ENCODE results near the gene APRT. TPM values are rescaled to one million over a fixed set of nuclear protein-coding genes. Genes with fewer than 3 reads are reported as not detected.

Gene APRT, protein sequence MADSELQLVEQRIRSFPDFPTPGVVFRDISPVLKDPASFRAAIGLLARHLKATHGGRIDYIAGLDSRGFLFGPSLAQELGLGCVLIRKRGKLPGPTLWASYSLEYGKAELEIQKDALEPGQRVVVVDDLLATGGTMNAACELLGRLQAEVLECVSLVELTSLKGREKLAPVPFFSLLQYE
- 54.2 TPM for polyA plus RNA-seq (ENCODE audit: insufficient read length)

DNA sequence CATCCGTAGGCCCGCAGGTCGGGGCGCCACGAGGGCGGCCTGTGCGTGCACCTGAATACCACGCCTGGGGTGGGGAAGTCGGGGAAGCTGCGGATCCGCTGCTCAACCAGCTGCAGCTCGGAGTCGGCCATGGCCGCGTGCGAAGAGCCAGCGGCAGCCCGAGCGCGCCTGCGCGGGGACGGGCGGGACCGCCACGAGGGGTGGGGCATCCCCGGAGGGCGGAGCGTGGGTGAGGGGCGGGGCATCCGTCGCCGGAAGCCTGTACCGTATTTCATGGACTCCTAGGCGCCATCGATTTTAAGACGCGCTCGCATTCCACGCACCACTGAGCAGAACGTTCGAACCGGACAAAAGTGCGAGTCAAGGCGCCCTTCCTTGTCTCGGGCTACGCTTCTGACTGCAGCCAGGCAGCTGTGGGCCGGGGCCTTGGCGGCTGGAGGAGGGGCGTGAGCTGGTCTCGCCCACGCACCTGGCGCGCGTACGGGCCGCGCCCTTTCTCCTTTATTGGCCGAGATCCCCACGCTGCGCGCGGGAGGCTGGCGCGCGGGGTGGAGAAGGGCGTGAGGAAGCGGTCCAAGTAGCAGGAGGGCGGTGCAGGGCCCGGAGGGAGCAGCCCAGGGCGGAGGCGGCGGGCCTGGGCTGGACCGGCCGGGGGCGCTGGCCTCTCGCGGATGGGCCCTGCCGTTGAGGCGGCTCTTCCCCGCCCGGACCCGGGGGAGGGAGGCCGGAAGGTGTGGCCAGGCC is at the start of gene APRT:
Gene APRT (minus strand): TSS at position 160 of the 744 bp plus-strand sequence. CDS start 29 bp downstream, at position 131.
- peak; percentile 75 for DNase-seq (ENCODE audit: low read depth)

DNA sequence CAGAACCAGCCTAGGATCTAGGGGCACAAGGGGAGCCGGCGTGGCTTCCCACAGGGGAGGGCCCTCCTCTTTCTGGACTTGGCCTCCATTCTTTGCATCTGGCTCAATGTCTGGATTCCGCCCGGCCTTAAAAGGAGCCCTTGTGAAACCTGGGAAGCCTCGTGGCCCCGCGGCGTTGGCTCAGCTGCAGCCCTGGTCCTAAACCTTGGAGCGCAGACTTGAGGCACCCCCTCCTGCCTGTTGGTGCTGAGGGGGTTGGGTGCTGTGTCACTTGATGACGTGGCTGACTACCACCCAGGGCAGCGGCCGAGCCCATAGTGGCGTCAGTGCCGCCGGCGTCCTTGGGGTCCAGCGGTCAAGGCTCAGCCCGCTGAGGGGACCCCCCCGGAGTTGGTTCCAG is 49.6 kb upstream of the APRT start:
- DNase-seq (ENCODE audit: low read depth) = no peak

DNA sequence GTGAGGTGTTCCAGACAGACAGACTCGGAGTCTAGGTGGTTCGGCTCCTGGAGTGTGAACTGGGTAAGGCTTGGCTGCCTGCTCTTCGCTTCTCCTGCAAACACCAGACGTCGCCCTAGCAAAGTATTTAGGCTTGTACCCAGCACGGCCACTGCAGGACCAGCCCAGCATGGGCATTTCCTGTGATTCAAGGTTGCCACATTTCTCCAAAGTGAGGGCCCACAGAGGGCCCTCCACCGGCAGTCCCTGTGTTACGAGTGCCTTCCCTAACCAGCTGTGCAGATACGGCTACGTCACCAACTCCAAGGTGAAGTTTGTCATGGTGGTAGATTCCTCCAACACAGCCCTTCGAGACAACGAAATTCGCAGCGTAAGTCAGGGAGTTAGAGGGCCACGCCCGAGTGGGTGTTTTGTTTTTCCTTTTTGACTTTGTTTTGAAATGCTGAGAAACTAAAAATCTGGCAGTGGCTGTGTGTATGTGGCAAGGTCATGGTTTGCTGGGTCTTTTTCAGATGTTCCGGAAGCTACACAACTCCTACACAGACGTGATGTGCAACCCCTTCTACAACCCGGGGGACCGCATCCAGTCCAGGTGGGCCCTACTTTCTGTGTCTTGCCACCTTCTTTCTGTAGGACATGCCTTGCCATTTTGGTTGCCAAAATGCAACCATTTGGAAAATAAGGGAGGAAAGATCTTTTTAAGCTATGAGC is 47.8 kb upstream of the APRT start:
- DNase-seq (ENCODE audit: low read depth) = no peak

DNA sequence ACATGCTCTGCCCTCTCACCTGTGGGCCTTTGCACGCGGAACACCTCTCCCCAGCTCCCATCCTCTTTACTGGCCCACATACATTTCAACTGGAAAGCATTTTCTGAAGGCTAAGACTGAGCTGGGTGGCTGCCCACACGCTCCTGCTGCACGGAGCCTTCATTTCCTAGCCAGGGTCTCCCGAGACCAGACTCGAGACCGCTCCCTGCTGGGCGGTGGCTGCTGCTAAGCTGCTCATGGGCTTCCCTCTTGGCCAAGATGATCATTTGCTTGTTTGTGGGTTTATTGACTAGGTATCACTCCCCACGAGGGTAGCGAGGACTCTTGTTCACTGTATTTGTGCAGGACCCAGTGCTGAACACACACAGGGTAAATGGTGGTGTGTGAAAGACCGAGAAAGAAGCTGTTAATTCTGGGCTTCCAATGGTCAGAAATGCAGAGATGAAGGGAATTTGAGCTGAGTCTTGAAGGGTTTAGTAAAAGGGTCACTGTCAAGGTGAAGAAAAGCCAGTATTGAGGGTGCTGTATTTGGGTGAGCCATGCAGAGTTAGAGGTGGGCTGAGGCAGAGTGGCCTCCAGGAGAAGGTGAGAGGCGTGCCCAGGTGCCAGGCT is 46.1 kb upstream of the APRT start:
- DNase-seq (ENCODE audit: low read depth) = peak; percentile 13

DNA sequence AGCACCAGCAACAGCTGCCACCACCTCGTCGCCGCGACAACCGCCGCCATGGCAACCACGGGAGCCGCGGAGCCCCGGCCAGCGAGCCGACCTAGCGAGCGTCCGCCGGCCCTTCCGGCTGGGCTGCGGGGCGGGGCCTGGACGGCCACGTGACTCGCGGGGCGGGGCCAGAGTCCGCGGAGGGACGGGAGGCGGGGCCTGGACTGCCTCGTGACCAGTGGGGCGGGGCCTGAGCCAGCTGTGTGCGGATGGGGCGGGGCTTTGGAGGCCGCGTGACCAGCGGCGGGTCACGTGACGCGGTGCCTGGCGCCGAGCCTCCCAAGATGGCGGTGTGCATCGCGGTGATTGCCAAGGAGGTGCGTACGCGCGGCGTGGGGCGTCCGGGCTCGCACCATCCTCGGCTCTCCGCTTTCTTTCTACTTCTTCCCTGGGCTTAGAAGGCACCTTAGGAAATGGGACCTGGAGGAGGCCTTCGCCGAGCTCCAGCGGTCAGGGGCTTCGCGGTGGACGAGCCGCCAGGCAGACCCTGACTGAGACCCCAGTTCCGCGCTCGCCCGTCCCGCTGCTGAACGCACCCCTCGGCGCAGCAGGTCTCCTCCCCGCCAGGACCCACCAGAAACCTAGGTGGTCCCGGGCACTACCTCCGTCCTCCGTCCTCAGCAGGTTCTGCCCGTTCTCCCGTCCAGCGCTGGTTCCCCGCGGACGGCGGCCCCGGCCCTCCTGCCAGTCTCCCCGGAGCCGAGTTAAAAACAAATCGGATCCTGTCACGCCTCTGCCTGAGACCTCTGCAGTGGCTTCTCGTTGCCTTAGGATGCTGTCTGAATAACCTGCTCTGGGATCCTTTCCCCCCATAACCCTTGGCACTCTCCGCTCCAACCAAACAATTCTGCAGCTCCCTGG is 45.4 kb upstream of the APRT start, which contains the start of the genes GALNS and TRAPPC2L:
Gene GALNS (minus strand): TSS at position 120 of the 900 bp plus-strand sequence. CDS start 70 bp downstream, at position 50.
Gene TRAPPC2L (plus strand): TSS at position 300 of the 900 bp plus-strand sequence. CDS start 24 bp downstream, at position 324.
- peak; percentile 71 for DNase-seq (ENCODE audit: low read depth)

DNA sequence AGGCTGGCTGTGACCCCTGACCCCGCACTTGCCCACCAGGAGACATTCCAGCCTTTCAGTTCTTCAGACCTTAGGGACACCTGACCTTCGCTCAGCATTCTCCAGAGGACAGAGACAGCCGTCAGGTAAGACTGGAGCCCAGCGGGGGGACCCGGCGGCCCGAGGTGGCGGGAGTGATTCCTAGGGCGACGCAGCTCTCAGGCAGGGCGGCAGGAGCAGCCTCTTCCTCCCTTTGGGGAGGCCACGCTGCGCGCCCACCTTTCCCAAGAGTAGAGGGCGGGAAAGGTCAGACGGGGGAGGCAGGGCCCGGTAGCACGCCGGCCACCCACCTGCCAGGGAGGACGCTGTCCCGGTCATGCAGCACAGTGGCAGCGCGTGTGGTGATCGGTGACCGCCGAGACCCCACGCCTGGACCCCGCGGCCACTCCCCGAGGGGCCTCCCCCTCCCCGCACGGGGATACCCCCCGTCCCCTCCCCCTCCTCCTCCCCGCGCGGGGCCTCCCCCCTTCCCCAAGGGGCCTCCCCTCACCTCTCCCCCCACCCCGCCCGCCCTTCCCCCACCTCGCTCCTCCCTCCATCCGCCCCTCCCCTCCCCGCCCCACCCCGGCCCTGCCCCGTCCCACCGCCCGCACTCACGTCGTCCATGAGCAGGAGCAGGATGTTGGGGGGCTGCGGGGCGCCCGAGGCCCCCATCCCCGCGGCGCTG is 44.5 kb upstream of the APRT start:
- DNase-seq (ENCODE audit: low read depth) = no peak

DNA sequence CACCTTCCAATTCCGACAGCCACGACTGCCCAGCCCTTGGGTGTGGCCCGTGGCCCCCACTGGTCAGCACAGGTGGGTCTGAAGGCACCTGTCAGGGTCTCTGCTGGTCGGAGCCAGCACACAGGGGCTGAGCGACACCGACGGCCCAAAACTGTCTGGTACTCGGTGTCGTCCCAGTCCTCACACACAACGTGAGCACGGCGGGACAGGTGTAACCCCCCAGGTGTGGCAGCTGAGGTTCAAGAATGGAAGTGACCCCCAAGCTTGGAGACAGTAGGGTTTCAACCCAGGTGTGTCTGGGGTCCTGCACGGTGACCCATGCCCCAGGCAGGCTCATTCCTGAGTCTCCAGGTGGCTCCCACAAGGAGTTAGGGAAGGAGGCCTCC is 44.0 kb upstream of the APRT start:
- no peak for DNase-seq (ENCODE audit: low read depth)

DNA sequence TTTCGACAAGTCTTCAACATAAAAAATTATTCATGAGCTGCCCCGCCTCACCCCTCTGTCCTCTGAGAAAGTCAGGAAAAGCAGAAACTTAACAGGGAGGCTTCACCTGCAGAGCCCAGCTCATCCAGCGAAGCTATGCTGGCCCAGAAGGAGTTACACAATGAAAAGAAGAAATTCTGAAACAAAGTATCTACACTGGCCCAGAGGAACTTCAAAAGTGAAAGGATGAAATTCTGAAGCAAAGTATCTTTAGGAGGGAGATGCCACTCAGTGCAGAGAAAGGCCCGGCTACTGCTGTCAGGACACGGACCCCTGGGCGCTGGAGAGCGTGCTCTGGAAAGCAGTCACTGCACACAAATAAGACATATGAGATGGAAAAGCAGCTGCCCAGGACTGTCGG is 43.4 kb upstream of the APRT start:
- DNase-seq (ENCODE audit: low read depth) = no peak

DNA sequence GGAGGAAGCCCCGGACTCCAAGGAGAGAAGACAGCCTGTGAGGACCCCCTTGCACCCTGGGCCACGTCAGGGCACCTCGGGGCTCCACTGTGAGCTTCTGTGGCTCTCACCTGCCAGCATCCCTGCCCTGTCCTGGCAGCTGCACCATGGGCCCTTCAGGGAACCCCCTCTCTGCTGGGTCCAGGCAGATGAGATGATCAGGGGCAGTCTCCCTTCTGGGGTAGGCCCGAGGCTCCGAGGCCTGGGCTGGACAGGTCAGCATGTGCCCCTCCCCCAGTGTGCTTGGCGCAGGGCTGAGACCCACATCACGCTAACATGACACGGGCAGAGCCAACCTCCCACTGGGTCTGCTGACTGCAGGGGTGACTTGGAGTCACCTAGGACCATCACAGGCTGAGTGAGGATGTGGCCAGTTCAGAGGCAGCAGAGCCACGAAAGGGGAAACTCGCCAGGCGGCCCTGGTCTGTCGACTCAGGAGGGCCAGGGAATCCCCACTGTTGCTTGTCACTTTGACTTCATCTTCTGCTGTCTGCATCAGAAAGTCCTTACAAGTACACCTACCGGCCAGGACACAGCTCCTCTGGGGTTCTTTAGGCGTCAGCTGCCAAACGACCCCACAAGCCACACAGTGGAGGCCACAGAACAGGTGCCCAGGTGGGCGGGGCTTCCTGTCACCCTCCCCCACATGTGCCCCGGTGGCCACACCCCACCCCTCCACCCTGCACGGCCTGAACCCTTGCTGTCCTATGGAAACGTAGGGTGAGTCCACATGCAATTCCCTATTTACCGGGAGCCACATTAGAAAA is 42.8 kb upstream of the APRT start:
- DNase-seq (ENCODE audit: low read depth) = no peak

DNA sequence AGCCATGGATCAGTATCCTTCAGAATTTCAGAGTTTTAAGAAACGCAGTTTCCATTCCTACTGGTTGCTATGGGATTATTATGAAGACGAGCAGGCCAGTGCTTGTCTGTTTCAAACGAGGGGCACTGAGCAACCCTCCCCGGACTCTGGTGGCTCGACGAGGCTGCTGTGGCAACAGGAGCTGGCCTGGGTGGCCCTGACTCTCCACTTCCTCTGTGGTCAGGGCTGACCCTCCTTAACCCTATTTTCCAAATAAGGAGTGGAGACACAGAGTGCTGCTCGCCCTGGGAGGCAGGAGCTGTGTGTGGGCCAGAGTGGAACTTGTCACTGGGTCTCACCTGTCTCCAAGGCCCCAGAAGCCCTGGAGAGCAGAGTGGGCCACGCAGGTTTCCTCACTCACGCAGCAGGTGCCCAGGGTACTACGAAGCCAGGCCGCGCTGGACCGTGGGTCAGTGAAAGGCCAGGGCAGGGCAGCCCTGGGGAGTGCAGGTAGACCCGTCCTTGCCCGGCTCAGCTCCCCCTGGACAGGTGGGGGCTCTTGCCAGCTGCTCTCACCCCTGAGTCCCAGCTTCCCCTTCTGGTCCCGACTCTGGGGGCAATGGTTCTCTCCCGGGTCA is 41.7 kb upstream of the APRT start:
- DNase-seq (ENCODE audit: low read depth) = no peak

DNA sequence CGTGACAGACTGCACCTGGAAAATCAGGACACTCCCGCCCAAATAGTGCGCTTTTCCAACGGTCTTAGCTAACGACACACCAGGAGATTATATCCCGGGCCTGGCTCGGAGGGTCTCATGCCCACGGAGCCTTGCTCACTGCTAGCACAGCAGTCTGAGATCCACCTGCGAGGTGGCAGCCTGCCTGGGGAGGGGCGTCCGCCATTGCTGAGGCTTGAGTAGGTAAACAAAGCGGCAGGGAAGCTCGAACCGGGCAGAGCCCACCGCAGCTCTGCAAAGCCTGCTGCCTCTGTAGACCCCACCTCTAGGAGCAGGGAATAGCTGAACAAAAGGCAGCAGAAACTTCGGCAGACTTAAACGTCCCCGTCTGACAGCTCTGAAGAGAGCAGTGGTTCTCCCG is 39.9 kb upstream of the APRT start:
- DNase-seq (ENCODE audit: low read depth) = no peak

DNA sequence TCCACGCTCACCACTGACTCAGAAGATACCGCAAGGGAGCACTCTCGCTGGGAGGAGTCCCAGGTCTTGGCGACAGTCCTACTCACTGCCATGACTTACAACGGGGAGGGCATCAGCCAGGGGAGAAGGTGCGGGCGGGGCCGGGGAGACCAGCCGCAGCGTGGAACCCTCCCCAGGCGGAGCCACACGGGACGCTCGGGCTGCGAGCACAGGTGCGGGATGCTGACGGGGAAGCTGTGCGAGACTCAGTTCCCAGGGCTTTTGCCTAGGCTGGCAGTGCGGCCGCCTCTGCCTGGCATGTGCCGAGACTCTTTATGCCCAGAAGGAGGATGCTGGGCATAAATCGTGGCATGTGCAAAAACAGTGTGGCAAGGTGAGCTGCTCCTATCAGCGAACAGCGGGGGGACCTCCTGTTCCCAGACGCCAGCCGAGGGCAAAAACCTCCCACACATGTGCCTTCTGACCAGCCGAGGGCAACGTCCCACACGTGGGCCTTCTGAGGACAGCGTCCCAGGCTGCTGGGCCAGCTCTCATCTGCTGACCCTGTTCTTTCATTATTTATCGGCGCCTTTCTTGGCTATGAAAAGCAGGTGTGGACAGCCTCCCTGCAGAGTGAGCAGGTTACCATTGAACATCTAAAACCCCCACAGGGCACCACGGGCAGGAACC is 38.9 kb upstream of the APRT start:
- DNase-seq (ENCODE audit: low read depth) = no peak

DNA sequence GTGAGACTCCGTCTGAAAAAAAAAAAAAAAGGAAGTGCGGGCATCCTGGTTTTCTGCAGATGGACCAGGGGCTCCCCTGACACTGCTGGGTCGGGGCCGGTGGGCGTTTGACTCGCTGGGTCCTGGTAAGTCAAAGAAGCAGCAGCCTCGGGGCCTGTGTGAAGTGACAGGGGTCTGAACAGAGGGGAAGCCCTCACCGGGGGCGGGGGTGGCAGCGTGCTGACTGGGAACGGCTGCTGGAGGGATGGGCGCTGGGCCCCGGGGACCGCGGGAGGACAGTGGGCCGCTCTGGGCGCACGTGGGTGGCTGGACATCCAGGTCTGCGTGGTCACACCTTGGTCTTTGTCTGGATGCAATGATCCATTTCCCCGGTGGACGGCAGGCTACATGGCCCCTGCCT is 36.8 kb upstream of the APRT start:
- no peak for DNase-seq (ENCODE audit: low read depth)

DNA sequence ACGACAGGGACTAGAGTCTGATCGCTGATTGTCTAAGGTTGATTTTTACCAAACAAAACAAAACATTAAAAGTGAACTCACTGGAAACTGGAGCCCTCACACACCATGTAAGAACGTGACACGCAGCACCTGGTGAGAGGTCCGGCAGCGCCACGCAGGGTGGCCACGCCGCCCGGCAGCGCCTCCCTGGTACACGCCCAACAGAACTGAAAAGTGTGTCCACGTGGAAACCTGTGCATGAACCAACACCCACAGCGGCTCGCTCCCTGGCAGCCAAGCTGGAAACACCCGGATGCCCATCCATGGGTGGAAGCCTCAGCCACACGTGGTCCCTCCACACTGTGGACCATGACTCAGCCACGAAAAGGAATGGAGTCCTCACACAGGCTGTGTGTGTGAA is 35.9 kb upstream of the APRT start:
- DNase-seq (ENCODE audit: low read depth) = no peak

DNA sequence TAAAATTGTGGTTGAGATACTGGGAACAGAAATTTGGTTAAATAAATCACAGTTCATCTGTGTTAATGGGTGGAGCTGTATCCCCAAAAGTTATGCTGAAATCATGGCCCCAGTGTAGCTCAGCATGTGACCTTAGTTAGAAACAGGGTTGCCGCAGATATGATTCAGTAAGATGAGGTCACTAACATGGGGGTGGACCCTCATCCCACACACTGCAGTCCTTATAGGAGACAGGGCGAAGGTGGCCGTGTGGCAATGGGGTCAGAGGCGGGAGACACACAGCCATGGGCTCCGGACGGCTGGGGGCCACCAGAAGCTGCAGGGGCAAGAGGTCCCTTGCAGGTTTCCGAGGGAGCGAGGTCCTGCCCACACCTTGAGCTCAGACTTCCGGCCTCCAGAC is 34.4 kb upstream of the APRT start:
- DNase-seq (ENCODE audit: low read depth) = no peak

DNA sequence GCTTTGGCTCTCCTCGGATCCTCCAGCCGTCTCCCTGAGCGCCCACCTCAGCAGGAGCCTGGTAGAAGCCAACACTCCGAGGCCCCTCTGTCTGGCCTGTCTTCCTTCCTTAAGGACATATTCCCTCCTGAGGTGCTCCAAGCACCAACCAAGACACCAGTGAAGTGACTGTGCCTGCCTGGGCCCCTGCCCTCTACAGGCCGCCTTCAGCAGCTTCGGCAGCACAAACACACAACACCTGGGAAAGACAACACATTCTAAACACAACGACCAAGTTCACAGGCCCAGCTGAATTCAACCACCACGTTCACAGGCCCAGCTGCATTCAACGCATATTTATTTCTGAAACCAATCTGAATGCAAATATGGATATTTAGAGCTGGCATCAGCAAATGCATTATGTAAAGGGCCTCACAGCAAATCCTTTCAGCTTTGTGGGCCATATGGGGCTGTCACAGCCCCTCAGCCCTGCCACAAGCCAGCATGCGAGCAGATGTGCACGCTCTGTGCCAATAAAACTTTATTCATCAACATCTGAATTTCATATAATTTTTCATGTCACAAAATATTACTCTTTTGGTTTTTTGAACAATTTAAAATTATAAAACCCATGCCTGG is 32.8 kb upstream of the APRT start:
- no peak for DNase-seq (ENCODE audit: low read depth)

DNA sequence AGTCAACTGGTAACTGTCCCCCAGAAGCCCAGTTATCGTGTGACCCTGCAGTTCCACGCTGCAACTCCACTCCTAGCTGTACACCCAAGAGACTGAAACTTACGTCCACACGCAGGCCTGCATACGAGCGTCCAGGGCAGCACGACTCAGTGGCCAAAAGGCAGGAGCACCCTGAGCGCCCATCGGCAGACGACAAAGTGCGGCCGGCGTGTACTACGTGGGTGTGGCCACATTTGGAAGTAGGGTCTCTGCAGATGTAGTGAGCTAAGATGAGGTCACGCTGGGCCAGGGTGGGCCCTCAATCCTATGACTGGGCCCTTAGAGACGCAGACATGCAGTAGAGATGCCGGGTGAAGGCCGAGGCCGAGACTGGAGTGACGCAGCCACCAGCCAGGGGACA is 31.5 kb upstream of the APRT start:
- no peak for DNase-seq (ENCODE audit: low read depth)

DNA sequence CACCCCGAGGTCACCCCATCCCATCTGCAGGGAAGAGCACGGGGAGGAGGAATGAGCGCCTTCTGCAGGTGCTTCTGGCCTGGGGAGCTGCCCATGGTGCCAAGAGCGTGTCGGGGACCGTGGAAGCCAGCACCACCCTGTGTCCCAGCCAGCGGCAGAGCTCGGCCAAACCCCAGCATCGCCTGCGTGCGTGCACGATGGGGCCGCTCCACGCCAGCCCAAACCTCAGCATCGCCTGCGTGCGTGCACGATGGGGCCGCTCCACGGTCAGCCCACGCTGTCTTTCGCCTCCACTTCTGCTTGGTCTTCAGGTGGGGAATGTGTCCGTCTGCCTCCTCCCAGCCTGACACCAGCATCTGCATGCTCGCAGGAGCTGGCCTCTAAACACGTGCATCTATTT is 31.1 kb upstream of the APRT start:
- DNase-seq (ENCODE audit: low read depth) = no peak

Data from forelimb muscle (tissue), 1 donor.